Cardiac fibroblast (primary cell): ENCODE results near the gene PTTG1IP2.

ENCODE experiments used
- DNase-seq, 2 donors: peaks; one replicate each; pipeline versions ENCODE4 v3.0.0 to v3.0.0-alpha.2; 2010; ENCODE audit warnings: low read depth in 2 of 2
- H3K4me3 ChIP-seq, 2 donors: replicated peaks in 1 of 2; 1 replicate in 1 of 2; 2 replicates in 1 of 2; pipeline ENCODE4 v1.5.1; 2011; ENCODE audit warnings: low read depth in 2 of 2, low read length in 2 of 2, mild to moderate bottlenecking in 2 of 2, moderate library complexity in 1 of 2
- CTCF ChIP-seq: IDR thresholded peaks from one replicate; pipeline ENCODE4 v1.5.1; 2011; ENCODE audit warnings: low read depth, mild to moderate bottlenecking, low read length, inconsistent platforms

The PTTG1IP2 gene

GRCh38 chr7:90469554-90469953, at the start of gene PTTG1IP2:
PTTG1IP2 (plus strand) TSS chr7:90469639; CDS start chr7:90469787, 148 bp downstream.
- DNase-seq, result no peak
- no peak within 1 kb of the TSS for H3K4me3 ChIP-seq
- TF ChIP-seq CTCF, result no peak

DNA sequence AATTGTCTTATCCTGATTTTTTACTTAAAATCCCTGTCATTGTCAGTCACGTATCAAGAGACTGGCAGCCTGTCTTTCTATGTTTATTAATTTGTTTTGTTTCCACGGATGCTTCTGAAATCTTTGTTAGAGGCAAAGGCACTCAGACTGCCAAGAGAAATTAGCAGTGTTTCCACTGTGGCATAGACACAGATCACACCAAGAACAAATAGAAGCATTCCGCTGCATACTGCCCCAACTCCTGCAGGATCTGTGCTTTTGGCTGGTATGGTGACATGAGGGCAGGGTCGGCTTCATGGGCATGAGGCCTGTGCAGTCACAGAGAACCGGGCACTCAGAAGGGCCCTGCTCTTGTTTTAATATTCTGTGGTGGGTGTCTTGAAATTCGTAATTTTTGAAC, 47.8 kb upstream of the PTTG1IP2 start:
- no peak for TF ChIP-seq CTCF
- no peak overlapping the region for H3K4me3 ChIP-seq
- no peak for DNase-seq

DNA sequence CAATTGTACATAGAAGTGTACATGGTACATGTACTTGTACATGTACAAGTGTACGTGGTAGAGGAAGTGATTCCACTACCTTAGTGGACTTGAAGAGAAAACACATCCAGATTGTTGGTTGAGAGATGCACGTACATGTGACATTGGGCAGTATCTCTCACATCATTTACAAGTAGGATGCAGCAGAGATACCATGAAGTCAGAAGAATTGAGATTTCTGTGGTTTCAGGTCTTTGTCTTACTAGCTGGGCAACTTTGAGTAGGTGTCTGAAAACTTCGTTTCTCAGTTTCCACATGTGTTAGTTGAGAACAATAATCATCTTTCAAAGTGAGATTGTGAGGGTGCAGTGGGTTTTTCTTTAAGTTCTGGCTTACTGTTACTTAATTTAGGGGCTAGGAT, 44.7 kb upstream of the PTTG1IP2 start:
- no peak for DNase-seq
- no peak overlapping the region for H3K4me3 ChIP-seq
- TF ChIP-seq CTCF, result no peak

DNA sequence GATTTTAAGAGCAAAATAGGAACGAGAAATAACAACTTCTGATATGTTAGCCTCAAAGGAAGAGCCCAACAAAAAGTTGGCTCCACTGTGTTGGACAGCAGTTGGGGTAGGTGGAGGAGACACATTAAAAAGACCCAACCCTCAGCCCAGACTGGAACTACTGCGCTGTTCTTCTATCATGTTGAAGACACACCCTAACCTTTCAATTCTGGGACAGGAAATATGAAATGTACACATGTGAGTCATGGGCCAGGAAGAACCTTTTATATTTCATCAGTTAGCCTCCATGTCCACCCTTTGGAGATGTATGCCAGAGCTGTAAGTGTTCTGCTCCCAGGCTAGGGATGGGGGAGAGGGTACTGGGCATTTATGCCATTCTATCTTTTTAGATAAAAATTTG, 44.1 kb upstream of the PTTG1IP2 start:
- H3K4me3 ChIP-seq, result no peak overlapping the region
- peak in 1 of 2 donors; percentile 29 for DNase-seq
- no peak for TF ChIP-seq CTCF

DNA sequence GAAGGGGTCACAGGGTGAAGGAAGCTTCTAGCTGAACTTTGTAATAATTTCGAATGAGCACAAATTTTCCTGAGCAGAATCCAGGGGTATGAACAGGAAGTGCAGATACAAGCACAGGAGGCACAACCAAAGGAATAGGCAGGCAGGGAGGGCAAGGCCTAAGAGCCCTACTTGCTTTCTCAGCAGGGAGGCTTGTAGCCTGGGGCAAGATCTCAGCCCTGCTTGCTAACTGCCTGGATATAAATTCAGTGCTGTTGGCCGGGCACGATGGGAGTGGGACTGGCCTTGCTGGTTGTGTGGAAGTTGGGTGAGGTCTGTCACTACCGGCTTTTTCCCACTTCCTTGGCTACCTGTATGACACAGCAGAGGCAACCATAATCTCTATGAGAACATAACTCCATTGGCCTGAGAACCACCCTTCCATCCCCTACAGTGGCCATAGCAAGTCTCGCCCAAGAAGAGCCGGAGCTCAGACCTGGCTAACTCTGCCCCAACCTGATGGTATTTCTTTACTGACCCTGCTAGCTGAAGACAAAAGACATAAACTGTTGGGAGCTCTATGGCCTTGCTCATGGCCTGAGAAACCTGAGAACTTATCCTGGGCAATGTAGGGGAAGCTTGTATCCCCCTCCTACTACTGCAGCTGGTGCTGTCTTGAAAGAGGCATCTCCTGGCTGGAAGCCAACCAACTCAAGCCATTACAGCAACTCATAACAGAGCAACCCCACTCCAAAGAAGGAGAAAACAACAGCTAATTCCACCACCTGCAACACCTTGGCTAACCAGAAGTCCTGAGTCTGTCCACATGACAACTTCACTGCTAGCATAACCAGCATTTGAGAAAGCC, 38.6 kb upstream of the PTTG1IP2 start:
- H3K4me3 ChIP-seq, result no peak overlapping the region
- no peak for TF ChIP-seq CTCF
- no peak for DNase-seq

DNA sequence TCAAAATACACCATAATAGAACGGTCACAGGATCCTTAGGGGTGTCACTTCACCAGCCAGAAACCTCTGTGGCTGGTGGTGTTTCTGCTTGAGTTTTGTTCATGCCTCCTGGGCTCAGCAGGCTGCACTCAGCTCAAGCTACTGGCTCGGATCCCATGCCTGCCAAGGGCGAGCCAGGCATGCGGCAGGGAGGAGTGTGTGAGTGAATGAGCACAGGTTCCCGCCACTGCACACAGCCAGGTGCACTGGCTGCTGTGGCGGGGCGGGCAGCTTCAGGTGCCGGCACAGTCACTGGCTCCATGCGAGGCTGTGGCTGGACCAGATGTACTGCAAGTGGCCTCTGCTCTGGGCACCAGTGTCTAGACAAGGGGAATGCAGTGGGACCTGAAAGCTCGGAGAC, 36.7 kb upstream of the PTTG1IP2 start:
- no peak for TF ChIP-seq CTCF
- H3K4me3 ChIP-seq, result no peak overlapping the region
- no peak for DNase-seq
